Inflammatory macrophage treated with lipopolysaccharide for 1 hour (primary cell): ENCODE results near the gene LINC01488.

Source experiments
- DNase-seq, 2 donors: peaks; one replicate each; pipeline ENCODE4 v3.0.0-alpha.2; 2020 to 2022

The LINC01488 gene

DNA sequence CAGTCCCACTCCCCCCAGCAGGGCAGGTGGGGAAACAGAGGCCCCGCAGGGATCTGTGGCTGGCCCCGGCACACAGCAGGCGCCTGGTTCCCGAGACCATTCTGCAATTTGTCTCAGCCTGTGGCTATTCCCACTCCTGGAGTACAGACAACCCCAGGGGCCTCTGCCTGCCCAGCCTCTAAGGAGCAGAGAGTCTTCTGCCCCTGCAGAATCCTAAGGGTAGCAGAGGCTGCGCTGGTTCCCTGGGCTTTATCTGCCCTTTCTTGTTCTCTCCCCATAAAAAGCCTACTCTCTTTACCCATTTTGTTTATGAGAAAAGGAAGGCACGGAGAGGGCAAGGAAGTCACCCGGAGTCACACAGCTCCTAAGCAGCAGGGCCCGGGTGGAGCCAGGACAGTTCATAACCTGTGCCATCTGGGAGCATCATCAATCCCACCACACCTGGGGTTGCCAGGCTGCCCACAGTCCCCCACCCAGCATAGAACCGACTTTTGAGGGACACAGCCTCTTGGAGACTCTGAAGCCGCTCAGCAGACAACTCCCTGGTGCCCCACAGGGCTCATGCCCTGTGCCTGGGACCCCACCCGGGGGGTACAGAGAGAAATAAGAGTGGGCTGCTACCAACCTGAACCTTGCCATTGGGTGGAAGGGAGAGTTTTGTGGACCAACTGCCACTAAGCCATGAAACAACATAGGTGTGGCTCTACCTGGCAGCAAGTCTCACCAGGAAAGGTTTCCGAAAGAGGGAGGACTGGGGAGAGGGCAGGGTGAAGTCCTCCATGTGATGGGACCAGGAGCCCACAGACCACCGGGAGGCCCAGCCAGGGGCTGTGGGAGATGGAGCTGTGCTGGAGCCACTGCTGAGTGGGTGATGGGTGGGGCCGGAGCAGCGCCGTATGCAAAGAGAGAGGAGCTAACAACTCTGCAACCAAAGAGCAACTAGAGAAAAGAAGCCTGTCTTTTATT, 17.2 kb upstream of the LINC01488 start:
- no peak for DNase-seq

DNA sequence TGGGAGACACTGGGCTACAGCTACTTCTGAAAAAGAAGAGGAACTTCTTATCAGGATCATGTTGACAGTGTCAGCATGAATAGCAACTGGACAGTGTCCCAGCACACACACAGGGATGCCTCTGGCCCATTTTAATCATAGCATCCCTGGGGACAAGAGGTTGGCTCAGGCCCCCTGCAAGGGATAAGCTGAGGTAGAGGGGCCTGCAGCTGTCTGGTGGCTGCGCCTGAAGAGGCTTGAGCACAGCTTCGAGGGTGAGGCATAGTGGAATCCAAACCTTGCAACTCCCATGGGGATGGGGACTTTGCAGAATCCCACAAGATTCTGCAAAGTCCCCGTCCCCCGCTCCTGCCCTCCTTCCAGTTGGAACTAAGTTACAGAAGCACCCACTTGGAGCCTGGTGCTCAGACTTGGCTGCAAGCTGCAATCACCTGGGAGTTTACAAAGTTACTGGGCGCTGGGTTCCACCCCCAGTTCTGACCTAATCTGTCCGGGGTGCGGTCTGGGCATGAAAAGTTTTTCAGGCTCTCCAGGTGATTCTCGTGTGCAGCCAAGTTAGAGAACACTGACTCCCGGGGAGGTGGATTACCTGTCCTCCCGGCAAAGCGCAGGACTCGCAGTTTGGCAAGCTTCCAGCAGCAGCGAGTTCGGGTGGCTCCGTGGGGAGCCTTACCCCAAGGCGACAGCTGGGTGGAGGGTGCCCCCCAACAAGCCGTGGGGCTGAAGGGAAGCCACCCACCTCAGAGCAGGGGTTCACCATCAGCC, 16.0 kb upstream of the LINC01488 start:
- no peak for DNase-seq

DNA sequence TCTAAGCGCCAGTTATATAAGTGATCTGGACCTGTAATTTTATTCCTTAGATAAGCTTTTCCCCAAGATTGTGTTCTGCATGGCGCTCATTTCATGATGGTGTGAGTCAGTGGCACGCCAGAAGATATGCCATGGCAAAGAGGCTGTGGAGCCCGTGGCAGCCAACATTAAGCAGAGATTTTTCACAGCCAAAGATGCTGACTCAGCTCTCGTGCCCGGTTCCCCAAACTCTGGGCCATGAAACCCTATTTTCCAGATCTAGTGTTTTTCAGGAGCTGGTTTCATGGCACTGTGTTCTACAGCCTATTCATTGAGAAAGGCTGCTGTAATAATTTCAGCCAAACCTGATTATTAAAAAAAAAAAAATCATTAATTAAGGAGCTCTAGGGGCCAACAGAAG, 15.4 kb upstream of the LINC01488 start:
- no peak for DNase-seq

DNA sequence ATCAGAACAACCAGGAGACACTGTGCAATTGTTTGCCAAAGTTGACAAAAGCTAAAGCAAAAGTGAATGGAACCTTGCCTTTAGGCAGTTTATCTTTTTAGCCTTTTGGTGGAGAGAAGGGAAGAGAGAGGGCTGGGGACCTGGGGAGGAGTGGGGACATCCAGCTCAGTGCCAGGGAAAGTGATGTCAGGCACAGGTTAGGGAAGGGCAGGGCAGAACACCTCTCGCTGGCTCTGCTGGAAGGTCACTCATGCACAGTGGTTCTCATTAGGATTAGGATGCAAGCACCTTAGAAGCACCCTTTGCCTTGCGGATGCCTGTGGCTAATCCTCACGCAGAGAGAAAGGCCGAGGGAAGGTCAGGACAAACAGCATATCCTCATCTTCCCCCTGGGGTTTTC, 14.3 kb upstream of the LINC01488 start:
- no peak for DNase-seq

DNA sequence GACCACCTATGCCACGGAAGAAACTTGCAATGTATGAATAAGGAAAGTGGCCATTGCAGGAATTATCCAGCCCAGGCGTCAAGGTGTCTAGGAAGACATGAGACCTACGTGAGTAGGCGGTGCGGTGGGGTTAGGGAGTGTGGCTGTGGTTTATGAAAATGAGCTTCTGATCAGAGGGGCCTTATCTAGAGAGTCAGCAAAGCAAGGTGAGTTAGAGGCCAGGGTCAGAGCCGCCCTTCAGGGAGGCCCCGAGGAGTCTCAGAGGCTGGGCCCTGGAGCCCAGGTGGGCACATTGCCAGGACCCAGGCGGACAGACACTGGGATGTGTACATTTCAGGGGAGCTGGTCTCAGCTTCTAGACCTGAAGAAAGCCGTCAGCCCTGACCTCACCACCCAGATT, 13.8 kb upstream of the LINC01488 start:
- no peak for DNase-seq

DNA sequence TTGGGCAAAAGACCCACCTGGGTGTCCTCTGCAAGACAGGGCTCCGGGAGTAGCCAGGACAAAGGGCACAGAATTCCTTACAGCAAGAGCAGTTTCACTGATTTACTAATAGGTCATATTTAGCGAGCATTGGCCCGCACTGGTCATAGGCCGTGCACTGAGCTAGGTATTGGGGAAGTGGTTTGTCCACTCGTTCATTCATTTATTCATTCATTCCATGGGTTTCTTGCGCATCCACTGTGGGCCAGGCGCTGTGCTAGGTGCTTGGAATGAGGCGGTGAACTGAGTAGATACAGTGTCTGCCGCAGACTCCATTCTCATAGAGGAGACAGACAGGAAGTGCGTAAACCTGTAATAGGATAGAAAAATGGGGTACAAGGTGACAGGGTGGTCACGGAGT, 13.2 kb upstream of the LINC01488 start:
- no peak for DNase-seq

DNA sequence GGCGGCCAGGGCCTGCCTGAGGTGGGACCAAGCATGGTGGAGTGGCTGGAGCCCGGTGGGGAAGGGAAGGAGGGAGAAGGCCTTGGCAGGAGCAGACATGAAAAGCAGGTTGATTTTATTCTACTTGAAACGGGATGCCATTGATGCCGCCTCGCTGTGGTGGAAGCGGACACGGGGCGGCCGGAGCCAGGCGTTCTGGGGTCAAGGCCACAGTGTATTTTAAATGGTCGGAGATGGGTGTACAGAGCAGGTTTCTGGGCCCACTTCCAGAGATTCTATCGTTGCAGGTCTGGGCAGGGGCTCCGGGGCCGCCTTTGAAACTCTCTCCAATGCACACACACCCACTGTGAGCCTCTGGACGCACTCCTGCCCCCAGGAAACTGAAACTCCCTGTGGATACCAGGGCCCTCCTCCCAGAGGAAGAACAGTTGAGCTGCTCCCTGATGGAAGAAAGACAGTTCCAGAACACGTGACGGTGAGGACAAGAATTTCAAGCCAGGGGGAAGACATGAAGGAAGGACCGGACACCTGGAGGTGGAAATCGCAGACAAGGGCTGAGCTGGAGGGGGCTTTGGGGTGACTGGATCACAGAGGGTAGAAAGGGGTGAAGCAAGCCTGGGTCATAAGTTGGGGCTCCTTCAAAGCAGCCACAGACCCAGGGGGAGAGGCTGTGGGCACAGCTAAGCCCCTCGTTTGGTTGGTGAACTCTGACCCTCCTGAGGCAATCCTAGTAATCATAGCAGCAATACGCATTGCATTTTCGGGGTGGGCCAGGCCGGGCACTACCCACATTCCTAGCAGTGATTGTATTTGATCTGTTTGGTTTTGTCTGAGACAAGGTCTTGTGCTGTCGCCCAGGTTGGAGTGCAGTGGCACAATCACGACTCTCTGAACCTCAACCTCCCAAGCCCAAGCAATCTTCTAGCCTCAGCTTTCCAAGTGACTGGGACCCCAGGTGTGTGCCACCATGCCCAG, 12.3 kb upstream of the LINC01488 start:
- DNase-seq, result no peak

DNA sequence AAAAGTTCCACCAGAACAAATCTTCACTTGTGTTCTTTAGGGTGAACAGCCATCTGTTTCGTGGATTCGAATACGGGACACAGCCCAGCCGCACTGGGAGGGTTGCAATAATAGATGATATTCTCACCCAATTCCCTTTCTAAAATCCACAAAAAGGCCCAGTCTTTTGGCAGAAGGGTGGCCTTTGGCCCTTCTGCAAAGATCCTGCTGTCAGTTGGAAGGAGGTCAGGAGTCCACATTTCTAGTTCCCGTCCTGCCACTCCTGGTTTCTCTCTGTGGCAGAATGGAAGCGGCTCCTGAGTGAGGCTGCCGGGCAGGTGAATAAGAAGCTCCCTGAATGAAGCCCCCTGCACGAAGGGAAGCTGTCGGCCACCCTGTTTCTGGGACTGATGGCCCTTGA, 11.2 kb upstream of the LINC01488 start:
- no peak for DNase-seq

DNA sequence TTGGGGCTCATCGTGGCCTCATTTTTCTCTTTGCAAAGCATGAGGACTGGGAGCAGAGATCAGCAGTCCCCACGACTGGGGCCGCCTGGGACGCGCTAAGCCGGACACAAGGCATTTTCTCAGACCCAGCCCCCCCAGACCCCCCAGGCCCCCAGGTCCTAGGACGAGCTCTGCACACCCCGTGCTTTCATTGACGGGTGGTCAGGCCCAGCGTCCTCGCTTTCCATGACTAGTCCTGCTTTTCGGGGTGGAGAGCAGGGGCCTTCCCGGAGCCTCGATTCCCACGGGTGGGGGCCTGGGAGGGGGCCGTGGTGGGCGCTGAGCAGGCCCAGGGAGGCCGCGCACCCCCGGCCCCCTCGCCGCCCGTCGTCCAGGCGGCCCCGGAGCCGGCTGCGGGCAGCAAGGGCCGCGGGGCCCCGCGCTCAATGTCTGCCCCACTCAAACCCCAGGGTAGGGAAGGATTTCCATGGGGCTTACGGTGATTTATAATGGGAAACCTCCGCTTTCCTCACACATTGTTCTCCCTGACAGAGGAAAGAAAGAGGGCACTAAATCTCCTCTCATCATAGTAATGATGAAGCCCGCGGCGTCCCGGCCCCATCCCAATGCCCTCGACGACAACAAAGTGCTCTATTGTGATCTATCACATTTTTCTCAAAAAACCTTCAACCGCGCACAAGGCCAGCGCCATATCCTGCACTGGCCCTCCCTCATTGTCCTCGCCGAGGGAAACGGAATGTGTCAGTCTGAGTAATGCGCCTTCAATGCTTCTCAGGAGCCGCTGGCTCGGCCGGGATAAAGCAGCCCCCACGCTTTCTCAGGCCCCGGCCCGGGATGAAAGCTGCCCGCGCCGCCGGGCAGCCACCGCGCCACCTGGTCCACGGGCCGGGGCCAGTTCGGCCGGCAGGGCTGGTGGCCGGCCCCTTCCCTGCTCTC, 10.4 kb upstream of the LINC01488 start:
- DNase-seq, result no peak

DNA sequence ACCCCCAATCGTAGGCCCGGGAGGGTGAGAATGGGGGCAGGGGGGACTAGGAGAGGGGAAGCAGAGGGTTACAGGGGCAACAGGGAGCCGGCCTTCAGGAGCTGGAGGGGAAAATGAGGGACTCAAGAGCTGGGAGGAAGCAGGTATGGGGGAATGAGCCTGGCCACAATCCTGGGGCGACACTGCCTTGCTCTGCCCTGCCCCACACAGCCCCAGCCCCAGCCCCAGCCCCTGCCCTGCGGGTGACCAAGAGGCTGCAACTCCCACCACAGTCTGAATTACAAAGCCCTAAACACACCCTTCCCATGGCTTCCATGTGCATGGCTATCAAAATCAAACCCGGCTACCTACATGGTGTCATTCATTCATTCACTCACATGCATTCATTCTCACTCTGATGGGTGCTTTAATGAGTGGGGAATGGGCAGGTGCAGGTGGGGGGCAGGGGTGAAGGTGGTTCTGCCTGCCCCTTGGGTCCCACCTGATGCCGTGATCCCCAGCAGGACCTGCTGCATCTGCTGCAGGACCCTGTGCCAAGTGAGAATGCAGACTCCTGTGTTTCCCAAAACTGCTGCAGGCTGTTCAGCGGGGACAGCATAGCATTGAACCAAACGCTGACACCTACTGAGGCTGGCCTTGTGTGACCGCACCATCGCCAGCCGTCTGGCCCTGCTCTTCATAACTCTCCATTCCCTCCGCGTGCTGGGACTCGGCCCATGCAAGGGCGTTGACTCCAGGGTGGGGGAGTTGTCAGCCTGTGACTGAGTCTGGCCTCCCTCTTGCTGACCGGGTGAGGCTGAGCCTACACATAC, 9.5 kb upstream of the LINC01488 start:
- DNase-seq, result no peak

DNA sequence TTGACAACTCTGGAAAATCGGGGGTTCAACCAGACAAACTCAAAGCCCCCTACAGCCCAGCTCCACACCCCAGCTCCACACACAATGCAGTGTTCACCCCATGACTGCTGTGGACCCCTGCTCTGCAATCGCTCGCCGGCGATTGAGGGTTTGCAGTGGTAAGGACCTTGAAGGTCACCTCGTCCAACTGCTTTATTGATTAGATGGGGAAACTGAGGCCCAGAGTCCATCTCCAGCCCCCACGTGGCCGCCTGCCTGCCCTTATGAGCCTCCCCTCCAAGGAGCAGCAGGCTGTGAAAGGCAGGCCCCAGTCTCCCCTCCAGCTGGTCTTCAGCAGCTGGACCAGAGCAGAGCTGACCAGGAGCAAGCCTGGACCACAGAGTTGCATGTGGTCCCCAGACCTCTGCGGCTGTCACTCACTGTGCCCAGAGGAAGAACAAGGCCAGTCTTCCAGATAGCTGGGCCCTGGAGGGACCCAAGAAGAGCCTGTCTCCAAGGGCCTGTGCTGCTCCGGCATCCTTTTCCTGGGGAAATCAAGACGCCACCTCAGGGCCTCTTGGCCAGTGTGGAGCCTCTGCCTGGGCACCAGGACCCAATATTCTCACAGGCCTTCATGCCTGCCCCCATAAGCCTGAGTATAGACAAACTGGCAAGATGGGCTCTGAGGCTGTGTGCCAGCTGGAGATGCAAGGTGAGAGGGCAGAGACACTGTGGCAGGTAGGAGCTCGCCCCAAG, 8.8 kb upstream of the LINC01488 start:
- DNase-seq, result no peak

DNA sequence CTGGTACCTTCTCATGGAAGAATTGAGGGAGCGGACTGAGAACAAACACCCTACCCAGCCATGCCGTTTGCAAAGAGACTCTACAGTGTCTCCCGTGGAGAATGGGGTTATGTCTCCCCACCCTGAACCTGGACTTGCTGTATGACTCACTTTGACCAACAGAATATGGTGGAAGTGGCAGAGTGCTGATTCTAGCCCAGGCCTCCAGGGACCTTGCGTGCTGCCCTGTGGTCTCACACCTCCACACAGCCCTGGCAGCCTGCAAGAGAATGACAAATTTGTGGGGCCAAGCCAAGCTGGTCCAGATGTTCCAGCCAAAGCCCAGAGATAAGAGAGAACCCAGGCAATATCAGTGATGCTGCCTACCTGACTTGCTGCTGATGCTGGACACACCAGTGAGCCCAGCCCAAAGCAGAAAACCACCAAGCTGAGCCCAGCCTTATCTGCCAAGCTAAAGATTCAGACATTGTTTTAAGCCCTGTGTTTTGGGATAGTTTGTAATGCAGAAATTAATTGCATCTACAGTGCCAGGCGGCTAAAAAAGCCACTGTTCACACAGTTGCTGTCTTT, 8.1 kb upstream of the LINC01488 start:
- no peak for DNase-seq

DNA sequence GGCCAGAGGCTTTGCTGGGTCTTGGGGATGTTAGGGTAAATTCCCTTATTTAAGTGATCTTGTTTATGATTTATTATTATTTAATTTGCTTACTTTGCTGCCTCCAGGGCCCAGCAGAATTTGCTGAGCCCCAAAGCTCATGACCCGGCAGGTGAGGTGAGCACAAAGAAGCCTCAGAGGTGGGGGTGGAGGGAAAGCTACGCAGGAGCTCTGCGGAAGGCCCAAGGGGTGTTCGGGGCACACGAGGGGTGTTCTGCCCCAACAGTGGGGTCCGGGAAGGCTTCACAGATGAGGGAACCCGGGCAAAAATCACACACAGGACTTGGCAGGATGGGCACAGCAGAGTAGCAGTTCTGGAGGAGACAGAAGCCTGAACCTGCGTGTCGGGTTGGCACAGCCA, 6.7 kb upstream of the LINC01488 start:
- no peak for DNase-seq

DNA sequence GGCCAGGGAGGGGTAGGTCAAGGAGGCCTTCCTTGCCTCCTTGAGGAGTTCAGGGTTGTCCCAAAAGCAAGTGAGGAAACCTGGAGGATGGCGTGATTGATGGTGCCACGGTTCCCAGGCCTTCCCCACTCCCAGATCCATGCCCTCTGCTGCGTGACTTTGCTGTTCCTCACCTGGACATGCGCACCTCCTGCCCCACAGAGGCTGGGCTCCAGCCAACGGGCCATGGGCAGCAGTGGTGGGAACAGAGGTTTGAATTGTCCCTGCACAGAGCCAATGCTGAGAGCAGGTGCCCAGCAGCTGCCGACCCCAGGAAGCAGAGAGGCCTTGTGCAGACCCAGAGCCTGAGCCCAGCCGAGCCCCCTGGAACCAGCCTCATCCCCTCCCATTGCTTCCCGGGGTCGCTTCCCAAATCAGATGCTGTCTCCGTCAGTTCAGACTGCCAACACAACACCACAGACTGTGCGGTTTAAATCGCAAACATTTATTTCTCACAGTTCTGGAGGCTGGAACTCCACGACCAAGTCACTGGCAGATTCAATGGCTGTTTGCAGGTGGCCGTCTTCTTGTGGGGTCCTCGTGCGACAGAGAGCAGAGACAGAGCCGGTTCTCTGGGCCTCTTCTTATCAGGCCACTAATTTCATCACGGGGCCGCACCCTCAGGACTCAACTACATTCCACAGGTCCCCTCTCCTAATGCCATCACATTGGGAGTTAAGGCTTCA, 6.2 kb upstream of the LINC01488 start:
- no peak for DNase-seq

DNA sequence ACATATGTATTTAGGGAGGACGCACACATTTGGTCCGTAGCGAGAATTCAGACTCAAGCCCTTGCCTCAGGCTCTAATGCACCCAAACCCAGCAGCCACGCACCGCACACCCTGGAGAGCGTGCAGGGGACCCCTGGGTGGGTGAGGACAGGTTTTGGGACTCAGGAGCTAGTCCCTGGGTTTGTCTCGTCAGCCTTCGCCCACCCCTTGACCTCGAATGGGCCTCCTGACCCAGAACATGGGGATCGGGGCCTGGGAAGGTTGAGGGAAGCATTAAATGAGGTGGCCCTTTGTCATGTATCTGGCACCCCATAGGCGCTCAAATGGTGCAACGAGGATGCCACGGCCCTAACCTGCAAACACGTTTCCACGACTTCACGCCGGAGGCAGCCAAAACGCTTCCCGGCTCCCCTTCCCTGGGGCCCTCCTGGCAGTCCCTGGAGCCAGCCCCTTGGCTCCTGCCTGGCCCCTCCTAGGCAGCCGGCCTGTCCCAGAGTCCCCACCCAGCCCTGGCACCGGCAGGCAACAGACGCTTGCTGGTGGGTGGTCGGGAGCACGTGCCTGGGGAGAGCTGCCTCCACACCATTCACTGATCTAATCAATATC, 5.5 kb upstream of the LINC01488 start:
- no peak for DNase-seq

DNA sequence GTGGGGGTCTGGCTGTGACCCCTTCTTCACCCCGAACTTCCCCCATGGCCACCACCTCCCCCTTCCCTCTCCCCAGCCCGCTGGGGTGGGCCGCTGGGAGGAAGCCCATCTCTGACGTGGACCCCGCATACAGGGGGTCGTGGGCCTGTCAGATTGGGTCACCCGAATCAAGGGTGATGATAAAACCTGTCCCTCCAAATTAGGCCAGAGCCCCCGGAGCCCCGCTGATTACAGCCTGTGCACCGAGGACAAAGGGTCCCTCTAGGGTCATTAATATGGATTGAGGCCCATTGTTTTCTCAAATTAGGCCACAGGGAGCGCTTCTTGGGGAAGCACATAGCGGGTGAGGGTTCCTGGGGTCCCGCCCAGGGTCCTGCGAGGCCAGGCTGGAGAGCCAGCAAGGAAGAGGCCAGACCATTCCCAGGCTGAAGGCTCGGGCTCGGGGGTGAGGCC, 4.9 kb upstream of the LINC01488 start:
- no peak for DNase-seq

DNA sequence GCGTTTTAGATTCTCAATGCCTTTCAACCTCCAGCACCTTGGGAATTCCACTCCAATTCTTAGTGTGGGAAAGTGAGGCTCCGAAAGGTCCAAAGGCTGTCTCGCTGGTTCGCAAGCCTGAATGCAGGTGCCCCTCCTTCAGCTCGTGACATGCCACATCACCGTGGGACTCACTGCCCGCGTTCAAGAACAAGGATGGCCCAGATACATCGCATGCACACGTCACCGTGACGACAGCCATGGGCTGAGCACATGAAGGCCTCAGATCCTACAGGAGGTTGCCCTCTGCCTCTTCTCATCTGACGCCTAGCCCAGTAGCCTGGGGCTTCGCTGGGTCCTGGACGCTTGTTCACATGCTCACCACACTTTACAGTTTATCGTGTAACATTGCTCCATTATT, 4.4 kb upstream of the LINC01488 start:
- DNase-seq, result no peak

DNA sequence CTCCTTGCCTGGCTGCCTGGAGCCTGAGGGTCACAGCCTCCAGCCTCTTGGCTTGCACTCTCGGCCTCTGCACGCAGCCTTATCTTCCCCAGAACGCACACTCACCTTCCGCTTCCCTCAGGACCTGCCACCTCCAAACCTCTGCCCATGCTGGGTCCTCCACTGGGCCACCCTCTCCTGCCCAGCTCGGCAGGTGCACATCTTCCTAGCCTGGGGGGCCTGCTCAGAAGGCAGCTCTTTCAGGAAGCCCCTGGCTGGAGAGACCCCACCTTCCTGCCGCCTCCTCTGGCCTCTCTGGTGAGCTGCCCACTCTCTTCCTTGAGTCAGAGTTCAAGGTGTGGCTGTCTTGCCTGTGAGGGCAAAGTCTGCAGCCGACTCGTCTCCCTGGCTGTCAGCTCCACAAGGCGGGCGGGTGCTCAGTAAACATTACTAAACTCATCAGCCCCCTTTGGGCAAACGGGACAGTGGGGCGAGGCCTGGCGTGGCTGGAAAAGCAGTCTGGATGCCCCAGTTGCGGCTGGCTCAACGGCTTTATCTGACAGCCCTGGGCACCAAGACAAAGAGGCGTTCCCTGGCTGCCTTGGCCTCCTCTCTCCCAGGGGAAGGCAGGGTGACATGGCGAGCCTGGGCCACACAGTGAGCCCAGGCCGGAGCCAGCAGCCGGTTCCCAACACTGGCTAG, 1.7 kb upstream of the LINC01488 start:
- no peak for DNase-seq
